COLO668 (cell line): ENCODE data around the gene PRKCG.
"Not testable (repeated sequence)": the region's sequence is repeated elsewhere in the genome, so short reads cannot be mapped to it uniquely, and the experiment has no call there.

Source experiments
- DNase-seq: peaks from one replicate; lab custom pipeline; 2025; ENCODE audit not compliant: unreplicated experiment; lab: John Stamatoyannopoulos, UW

Gene PRKCG

DNA sequence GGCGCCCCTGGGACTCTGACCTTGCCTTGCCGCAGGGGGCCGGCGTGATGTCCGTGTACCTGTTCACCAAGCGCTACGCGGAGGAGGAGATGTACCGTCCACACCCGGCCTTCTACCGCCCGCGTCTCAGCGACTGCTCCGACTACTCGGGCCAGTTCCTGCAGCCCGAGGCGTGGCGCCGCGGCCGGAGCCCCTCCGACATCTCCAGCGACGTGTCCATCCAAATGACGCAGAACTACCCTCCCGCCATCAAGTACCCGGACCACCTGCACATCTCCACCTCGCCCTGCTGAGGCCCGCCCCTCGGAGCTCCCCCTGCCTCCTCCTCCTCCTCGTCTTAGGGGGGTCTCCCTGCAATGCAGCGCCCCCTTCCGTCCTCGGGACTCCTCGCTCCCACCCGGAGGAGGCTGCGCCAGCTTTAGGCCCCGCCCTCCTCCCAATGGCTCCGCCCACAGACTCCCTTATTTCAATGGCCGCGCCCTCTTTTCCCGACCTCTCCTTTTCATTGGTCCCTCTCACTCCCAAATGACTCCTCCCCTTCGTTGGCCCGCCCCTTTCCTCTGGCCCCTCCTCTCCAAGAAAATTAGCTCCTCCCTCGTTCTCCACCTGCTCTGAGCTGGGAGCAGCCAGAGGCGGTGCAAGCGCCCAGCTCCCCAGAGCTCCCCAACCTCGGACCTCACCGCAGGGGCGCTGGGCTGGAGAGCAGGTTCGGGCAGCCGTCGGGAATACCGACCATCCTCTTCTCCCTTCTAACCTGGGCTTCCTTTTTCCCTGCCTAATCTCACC, 60.2 kb downstream of the PRKCG start:
- no peak for DNase-seq

DNA sequence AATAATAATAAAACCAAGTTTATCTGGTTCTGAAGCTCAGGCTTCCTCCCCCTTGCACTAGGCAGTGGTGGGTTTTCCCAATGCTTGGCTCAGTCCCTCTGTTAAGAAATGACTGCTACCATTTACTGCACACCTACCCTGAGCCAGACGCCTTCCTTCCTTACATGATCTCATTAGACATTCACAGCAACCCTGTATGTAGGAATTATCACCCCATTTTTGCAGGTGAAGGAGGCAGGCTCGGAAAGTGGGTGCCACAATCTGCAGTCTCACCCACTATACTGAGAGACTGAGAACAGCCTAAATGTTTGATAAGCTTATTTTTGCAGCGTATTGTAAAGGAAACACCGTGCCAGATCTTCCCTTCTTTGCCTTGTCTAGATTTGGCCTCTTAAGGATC, 62.4 kb downstream of the PRKCG start:
- DNase-seq: no peak

DNA sequence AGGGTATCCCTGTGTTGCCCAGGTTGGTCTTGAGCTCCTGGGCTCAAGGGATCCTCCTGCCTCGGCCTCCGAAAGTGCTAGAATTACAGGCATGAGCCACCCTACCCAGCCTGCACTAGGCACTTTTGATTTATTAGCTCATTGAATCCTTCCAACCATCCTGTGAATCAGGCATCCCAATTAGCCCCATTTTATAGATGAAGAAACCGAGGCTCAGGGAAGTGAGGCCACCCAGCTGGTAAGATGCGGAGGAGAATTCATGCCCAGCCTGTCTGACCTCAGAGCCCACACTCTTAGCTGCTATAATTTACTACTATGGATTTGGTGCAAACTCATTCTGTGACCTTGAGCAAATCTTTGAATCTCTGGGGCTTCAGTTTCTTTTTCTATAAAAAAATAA, 62.9 kb downstream of the PRKCG start:
- DNase-seq: no peak

DNA sequence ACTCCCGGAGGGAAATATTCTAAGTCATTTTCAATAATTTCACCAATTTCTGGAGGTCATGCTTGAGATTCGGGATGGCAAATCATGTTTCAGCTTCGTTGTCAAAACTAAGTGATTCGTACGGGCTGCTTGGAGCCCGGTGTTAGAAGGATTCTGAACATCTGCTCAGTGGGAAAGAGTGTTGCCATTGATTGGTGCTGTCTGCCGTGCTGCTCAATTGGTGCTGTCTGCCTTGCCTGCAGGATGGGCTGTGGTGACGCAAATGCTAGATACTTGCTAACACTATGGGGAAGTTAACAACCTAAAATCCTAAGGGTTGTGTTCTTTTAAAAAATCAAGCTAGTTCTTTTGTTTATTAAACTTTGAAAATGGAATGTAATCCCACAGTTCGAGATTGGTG, 63.4 kb downstream of the PRKCG start:
- DNase-seq: no peak

DNA sequence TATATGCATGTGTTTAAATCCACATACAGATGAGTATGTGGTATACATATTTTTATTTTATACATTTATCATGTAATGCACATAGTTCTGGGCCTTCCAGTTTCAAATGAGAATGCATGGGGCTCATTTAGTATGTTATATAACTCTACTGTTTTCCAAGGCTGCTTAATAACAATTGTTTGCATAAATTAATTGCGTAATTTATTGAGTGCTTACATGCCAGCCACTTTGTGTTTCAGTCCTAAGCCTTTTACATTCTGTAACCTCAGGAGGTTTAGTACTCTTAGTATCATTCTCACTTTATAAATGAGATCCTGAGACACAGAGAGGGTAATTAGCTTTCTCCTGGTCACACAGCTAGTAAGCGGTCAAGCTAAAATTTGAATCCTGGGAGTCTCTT, 64.0 kb downstream of the PRKCG start:
- no peak for DNase-seq

DNA sequence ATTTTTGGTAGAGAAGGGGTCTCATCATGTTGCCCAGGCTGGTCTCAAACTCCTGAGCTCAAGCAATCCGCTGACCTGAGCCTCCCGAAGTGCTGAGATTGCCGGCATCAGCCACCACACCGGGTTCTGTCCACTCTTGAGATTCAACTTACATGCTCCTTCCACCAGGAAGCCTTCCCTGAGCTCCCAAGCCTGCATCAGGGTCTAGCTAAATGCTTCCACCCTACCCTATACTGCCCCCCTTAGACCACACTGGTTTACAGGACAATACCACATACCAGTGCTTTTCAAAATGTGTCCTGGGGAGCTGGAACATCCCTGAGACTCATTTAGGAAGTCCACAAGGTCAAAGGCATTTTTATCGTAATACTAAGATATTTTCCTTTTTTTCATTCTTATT, 65.6 kb downstream of the PRKCG start:
- DNase-seq: no peak

- not testable (repeated sequence) for DNase-seq
Measured at GRCh38 chr19:53948611-53949010, 66.6 kb downstream of the PRKCG start.

GRCh38 chr19:53951436-53951835, 69.4 kb downstream of the PRKCG start:
- DNase-seq: no peak

- DNase-seq: no peak
Measured at GRCh38 chr19:53951947-53952346, 70.0 kb downstream of the PRKCG start.

DNA sequence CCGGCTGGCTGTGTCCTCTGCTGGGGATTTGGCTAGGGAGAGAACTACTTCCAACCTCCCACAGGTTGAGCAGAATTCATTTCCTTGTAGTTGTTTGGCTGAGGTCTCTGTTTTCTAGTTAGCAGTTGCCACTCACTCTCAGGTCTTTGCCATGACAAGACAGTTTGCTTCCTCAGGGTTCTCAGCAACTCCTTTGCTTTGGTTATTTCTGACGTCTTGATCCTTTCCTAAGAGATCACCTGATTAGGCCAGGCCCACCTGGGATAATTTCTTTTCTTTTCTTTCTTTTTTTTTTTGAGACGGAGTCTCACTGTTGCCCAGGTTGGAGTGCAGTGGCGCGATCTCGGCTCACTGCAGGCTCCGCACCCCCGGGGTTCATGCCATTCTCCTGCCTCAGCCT, 71.4 kb downstream of the PRKCG start:
- DNase-seq: no peak
